GM18951 (cell line): ENCODE data around the gene UPF1.

Experiments
- POLR2A ChIP-seq: IDR thresholded peaks from 4 replicates; pipeline ENCODE4 v1.6.1; 2011; ENCODE audit warnings: mild to moderate bottlenecking; ENCODE audit not compliant: insufficient read length, insufficient read depth; ENCODE audit errors: extremely low read depth
- in situ Hi-C: fragments of 300-500 bp; cut with MboI; formaldehyde crosslinking; loops from one replicate; pipeline ENCODE4 v1.12.0; 2022; ENCODE audit warnings: low sequenced_read_pairs, mixed read lengths, inconsistent platforms; ENCODE audit not compliant: unreplicated experiment

The UPF1 gene

DNA sequence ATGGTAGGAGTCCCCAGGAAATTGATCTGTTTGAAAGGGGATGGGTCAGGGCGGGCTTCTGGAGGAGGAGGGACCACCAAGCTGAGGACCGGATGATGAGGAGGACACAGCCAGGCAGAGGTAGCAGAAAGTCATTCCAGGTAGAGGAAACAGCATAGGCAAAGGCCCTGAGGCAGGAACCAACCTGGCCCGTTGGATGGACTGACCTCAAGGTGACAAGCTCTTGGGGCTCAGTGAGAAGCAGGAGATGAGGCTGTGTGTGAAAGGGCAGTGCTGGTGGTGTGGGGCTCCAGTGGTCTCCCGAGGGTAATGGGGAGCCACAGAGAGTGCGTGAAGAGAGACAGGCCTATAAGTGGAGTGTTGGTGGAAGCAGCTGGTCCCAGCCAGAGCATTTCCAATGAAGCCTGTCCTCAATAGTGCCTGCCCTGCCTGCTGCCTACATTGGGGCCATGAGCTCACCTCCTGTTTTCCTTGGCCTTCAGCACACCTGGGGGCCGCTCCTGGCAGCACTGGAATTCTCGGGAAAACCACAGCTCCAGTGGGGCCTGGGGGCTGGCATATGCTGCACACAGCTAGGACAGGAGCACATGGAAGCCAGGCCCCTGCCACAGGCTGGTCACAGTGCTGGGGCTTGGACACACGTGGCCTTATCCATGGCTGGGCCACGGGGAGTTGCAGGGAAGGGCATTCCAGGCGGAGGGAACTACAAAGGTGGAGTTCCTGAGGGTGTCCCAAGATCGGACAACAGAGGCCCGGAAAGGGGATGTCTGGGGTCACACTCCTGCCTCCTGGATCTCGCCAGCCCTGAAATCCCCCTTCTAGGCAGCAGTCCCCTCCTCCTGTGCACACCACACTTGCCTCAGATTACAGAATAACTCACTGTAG, 38.4 kb upstream of the UPF1 start:
- in situ Hi-C loops, result no loop called here
- no peak for TF ChIP-seq POLR2A

DNA sequence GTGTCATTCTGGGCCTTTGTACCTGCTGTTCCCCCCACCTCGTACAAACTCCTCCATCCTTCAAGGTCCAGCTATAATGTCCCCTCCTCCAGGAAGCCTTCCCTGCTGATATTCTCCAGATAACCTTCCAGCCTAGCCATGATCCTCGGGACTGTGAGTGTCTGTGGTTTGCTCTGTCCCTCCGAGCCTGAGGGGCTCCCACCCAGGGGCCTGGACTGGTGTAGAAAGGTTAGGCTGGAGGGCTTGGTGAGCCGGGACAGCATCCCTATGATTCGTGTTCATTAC, 37.8 kb upstream of the UPF1 start:
- in situ Hi-C loops, result no loop called here
- no peak for TF ChIP-seq POLR2A

DNA sequence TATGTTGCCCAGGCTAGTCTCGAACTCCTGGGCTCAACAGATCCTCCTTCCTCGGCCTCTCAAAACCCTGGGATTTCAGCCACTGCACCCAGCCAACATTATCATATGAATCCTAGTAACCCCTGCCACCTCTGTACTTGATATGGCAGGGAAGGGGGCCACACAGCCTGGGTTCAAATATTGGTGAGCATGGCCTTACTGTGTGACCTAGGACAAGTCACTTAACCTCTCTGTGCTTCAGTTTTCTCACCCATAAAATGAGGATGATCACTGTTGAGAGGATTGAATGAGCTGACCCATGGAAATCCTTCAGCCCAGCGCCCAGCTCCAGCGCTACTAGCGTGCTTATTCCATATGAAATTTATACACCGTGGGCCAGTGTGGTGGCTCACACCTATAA, 37.1 kb upstream of the UPF1 start:
- in situ Hi-C loops, result no loop called here
- no peak for TF ChIP-seq POLR2A

DNA sequence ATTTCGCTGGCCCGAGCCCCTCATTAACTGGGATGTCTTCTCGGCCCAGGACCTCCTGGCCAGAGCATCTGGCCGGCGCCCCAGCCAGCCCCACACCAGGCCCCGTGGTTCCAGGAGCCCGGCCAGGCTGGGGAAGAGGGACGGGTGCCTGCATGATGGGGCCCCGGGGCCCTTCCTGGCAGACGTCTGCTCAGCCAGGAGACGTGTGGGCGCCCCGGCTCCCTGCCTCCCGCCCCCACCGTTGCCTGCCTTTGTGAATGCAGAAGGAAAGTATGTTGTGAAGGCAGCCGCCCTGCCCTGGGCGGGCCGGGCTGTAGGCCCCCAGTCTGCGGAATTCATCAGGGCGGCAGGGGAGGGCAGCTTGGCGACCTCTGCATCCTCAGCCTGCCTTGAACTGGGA, 36.2 kb upstream of the UPF1 start:
- no peak for TF ChIP-seq POLR2A
- in situ Hi-C loops, result no loop called here

DNA sequence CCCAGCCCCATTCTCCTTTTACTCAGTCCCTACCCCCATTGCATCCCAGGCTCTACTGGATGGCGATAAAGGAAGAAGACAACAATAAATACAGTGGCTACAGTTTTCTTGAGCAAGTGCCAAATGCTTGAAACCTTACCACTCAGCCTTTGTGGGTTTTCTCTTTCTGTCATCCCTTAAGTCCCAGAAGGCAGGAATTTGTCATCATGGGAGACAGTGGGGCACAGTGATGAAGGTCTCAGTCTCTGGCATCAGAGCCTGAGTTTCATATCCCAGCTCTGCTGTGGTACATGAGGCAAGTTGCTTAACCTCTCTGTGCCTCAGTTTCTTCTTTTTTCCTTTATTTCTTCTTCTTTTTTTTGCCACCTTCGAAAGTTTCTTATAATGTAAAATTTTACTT, 35.5 kb upstream of the UPF1 start:
- in situ Hi-C loops, result no loop called here

DNA sequence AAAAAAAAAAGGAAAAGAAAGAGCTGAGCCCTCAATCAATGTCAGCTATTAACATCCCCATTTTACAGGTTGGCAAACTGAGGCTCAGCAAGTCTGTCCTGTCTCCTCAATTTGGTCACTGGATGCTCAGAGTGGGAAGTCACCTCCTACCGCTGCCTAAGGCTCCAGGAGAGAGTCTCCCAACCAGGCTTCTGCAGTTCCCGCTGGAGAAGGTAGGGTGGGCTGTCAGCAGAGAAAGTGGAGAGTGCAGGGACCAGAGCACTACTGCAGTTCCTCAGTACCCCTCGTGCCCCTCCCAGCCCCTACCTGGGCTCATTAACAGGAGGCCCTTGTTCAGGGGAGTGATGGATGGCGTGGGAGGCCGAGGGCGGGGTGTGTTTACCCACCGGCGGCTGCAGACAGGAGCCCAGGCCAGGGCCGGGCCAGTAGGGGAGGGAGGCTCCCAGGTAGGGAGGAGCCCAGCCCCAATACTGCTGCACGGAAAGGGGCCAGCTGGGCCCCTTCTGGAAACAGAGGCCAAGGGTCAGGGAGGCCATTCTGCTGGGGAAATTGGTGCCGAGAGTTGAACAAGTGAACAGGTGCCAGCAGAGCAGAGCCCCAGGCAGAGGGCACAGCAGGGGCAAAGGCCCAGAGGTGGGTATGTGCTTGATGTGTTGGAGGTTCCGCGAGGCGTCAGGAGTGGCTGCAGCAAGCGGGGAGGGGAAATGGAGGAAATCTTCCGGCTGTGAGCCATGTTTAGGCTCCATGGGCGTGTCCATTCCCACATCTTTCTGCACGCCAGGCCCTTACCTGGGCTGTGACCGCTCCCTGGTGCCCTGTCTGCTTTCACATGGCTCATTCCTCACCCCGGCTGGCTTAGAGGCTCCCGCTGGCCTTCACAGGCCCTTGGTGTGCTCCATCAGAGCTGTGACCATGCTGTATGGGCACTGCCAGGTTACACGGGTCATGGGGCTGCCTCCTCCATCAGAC, 33.1 kb upstream of the UPF1 start:
- TF ChIP-seq POLR2A, result no peak
- in situ Hi-C loops, result no loop called here

More for the DNA sequence above, 35.5 kb upstream of the UPF1 start:
- TF ChIP-seq POLR2A, result no peak

DNA sequence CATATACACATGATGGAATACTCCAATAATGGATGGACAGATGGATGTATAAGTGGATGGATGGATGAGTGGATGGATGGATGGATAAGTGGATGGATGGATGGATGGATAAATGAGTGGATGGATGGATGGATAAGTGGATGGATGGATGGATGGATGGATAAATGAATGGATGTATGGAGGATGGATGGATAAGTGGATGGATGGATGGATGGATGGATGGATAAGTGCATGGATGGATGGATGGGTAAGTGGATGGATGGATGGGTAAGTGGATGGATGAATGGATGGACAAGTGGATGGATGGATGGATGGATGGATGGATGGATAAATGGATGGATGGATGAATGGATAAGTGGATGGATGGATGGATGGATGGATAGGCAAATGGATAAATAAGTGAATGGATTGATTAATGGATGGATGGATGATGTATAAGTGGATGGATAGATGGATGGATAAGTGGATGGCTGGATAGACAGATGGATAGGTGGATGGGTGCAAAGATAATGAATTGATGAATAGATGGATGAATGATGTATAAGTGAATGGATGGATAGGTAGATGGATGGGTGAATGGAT, 32.3 kb upstream of the UPF1 start:
- in situ Hi-C loops, result no loop called here
- no peak for TF ChIP-seq POLR2A

DNA sequence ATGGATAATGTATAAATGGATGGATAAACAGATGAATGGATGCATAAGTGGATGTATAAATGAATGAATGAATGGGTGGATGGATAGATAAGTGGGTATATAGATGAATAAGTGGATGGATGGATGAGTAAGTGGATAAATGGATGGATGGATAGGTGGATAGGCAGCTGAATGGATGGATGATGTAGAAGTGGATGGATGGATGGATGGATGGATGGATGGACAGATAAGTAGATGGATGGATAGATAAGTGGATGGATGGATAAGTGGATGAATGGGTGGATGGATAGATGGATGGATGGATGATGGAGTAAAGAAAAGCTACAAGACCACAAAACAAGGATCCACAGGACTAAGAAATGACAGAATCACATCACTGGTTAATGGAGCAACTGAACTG, 31.7 kb upstream of the UPF1 start:
- TF ChIP-seq POLR2A, result no peak
- in situ Hi-C loops, result no loop called here

DNA sequence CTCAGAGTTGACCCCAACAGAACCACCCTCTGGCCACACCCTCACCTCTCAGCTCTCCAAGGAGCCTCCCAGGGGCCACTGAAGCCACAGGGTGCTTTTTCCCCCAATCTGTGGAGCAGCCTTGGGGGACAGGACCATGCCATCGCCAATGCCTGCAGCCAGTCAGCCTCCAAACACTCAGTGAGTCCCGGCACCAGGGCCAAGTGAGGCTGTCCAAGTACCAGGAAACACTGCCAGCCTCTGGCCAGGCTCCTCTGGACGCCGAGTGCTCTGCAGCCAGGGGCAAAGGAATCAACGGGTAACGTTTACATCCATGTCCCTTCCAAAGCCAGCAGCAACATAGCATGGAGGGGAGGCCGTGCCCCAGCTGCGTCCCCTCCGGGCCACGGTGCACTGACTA, 31.1 kb upstream of the UPF1 start:
- TF ChIP-seq POLR2A, result no peak
- in situ Hi-C loops, result no loop called here

DNA sequence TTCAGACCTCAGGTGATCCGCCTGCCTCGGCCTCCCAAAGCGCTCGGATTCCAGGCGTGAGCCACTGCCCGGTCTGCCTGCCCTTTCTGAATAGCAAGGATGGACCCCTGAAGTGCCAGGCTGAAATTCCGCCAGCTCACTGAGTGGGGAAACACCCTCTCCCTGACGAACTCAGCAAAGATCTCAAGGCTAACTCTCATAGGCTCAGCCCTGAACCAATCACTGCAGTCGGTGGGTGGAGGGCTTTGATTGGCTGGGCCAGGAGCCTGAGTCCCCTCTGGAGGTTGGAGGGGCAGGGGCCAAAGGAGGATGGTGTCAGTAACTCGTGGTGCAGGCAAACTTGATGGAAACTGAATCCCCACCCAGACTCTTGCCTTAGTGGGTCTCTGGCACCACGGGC, 29.4 kb upstream of the UPF1 start:
- in situ Hi-C loops, result no loop called here
- no peak for TF ChIP-seq POLR2A

DNA sequence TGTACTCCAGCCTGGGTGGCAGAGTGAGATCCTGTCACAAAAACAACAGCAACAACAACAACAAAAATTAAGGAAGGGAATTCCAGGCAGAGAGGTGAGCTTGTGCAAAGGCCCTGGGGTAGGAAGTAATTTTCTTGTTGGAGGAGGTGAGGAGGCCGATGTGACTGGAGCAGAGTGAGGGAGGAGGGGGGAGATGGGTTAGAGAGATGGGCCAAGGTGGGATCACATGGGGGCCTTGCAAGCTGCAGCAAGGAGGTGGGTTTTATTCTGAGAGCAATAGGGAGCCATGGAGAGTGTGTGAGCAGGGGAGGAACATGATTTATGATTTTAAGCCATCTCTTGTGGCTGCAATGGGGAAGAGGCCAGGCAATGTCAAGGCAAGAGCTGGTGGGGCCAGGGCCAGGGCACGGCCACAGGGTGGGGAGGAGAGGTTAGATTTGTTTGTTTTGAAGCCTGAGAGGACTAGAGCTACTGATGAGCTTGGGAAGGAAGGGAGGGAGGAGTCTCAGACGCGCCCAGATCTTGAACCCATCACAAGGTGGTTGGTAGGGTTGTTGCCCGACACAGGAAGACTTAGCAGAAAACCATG, 28.1 kb upstream of the UPF1 start:
- in situ Hi-C loops, result no loop called here
- TF ChIP-seq POLR2A, result no peak

DNA sequence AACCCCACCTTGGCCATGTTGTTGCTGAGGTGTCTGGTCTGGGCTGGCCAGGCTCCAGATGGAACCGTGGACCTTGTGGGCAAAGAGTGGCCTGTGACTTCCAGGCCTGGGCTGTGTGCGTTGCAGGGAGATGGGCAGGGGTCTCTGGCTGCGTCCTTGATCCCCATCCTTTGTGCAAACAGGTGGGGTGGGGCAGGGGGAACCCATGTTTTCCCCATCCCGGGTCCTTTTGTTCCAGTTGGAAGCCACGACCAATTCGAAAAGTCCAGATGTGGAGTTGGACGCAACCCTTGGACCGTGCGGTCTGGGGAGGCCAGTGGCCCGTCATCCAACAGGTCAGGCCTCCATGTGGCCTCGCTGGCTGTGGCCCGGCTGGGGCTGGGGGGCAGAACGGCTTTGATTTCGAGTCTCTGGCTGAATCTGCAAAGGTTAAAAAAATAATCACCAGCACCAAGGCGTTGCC, 27.6 kb upstream of the UPF1 start:
- in situ Hi-C loops, result no loop called here

DNA sequence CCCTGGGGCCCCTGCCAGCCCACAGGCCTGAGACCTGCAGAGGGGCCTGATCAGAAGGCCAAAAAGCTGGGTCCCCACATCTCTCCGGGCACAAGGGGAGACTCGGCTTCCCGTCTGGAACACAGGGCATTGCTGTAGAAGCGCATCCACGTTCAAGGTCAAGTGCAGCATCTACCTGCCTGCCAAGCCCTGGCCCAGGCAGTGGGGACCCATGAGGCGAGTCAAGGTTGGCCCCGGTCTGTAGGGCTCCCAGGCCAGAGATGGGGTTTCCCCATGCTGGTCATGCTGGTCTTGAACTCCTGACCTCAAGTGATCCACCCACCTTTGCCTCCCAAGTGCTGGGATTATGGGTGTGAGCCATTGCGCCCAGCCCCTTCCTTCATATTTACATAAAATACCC, 27.1 kb upstream of the UPF1 start:
- in situ Hi-C loops, result no loop called here
- TF ChIP-seq POLR2A, result no peak

More for the DNA sequence above, 27.6 kb upstream of the UPF1 start:
- no peak for TF ChIP-seq POLR2A
